ENCODE results near the gene NPAS1.

GRCh38 chr19:47068246-47068645 is 48.6 kb downstream of the NPAS1 start:
- TF ChIP-seq EZH2 (IDR thresholded peaks at IDR 0.05; ENCODE audit: low read length) = no peak
- TF ChIP-seq CTCF (optimal IDR thresholded peaks at IDR 0.05 in 1 of 3, IDR thresholded peaks at IDR 0.05 in 1 of 3, conservative IDR thresholded peaks at IDR 0.05 in 1 of 3; ENCODE audit: extremely low read depth in 1 of 3, insufficient read depth in 2 of 3, low read length in 3 of 3) = no peak
